Mesenteric fat pad (tissue), 1 donor: ENCODE results near the gene KAZALD1. TPM values are rescaled to one million over a fixed set of nuclear protein-coding genes. Genes with fewer than 3 reads are reported as not detected.

ENCODE experiments used
- DNase-seq: peaks from one replicate; pipeline ENCODE4 v3.0.0-alpha.2; 2020; ENCODE audit warnings: low spot score
- long read RNA-seq: library from polyadenylated mRNA; unstranded; transcript quantifications from one replicate; pipeline ENCODE4 v2.0.0, GENCODE V29; 2020
- total RNA-seq: library from RNA; stranded (reverse); fragmentation: NEBNext Ultra II Directional; extraction: Animal tissue kit (Norgen Biotek cat#: 25700); gene quantifications from one replicate; pipeline ENCODE4 v1.2.1, GENCODE V29; 2021
- donor health status: DM: yes; HTN: yes; CAD: no.

KAZALD1 gene
- total RNA-seq: 1.9 TPM
- long read RNA-seq, transcript KAZALD1-201 (5 exons, 1,913 nt): major isoform, 6 of 9 reads
- long read RNA-seq, partial matches to known transcripts: 1 of 9 reads
- long read RNA-seq, other reads (novel, unspliced or antisense): 1 of 9 reads

DNA sequence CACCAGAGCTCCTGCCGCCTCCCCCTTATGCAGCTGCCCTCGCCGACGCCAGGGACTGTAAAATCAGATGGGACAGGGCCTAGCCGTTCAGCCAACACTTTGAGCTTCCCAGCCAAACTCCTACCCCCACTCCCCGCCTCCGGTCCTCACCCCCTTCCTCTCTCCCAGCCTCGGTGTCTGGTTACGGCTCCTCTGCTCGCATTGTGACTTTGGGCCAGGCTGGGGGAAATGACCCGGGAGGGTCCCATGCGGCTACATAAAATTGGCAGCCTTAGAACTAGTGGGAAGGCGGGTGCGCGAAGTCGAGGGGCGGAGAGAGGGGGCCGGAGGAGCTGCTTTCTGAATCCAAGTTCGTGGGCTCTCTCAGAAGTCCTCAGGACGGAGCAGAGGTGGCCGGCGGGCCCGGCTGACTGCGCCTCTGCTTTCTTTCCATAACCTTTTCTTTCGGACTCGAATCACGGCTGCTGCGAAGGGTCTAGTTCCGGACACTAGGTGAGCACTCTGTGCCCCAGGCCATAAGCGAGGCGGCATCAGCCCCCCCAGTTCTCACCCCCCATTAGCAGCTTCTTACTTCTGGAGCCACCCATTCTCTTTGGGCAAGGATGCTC lies at the start of gene KAZALD1:
Gene KAZALD1, plus strand, starts transcription at position 366 of the 608 bp plus-strand sequence. CDS start 604 bp downstream, outside the sequence.
- no peak for DNase-seq

DNA sequence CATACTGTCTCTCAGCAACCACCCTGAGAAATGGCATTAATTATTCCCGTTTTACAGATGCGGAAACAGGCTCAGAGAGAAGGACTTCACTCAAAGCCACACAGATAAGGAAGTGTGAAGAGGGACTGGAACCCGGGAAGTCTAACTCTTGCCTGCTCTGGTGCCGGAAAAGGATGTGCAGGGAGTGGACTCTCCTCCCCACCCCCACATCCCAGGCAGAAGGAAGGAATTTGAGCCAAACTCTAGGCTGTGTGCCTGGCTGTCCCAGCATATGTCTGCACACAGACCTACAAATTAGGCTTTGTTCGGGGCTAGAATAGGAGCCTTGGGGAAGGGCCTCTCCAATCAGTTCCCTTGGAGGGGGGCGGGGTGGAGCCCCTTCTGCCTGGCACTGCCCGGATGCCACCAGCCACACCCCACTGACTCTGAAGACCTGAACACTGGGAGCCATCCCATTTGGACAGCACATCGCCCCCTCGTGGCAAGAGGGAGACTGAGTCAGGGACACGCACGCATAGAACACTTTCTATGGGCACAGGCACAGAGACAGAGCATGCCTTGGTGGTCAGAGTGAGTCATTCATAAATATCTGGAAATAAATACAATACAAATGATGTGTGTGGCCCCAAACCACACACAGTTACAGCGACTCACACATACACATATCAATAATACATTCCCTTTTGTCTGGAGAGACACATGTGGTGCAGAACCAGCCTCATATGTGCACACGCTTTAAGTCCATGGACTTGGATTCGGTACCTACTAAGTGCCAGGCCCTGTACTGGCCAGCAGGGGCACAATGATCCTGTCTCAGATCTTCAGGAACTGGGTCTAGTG lies 49.0 kb upstream of the KAZALD1 start:
- DNase-seq: peak; percentile 94

GRCh38 chr10:101013365-101013825 lies 48.4 kb upstream of the KAZALD1 start:
- DNase-seq: no peak

GRCh38 chr10:101014230-101014884 lies 47.4 kb upstream of the KAZALD1 start:
- no peak for DNase-seq

DNA sequence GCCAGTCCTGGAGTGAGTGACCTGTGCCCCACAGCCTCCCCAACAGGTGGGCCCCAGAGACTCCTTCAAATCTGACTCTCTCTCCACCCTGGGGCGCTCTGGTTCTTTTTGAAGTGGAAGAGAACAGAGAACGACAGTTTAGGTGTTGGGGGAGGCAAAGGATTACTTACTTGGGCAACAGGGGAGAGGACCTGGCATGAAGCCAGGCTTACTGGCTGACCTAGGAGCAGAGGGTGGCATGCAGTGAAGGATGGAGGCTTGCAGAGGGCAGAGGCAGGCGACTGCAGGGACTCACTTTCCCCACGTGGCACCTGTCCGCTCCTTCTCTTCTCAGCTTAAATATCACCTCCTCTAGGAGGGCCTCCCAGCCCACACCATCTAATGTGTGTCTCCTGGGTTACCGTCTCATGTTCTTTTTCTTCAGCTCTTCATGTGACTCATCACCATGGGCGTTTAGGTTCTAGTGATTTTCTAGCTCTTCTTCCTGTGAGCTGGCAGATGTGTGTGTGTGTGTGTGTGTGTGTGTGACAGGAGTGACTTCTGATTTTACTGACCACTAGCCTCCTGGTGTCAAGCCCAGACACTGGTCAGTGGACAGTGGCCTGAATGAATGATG lies 46.7 kb upstream of the KAZALD1 start:
- DNase-seq: no peak

GRCh38 chr10:101015582-101015973 lies 46.2 kb upstream of the KAZALD1 start:
- DNase-seq: no peak

DNA sequence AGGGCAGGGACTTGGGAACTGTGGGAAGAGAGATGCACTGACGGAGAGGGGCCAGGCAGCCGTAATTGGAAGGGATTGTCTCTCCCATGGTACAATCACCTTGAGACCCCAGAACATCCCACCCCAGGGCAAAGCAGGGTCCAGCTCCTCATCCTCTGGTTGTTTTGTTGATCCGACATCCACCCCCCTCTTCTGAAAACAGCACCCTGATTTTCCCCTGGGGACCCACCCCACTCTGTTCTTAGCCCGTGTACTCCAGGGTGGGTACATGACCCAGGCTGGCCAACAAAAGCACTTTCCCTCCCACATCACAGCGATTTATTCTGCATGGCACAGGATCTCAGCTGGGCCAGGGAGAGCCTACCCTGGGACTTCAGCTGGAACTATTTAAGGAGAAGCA lies 45.0 kb upstream of the KAZALD1 start:
- no peak for DNase-seq

- DNase-seq: no peak
Measured at GRCh38 chr10:101018118-101018599, 43.6 kb upstream of the KAZALD1 start.

- DNase-seq: peak; percentile 95
Measured at GRCh38 chr10:101018600-101019439, 43.0 kb upstream of the KAZALD1 start.

GRCh38 chr10:101019440-101019703 lies 42.4 kb upstream of the KAZALD1 start:
- DNase-seq: no peak

DNA sequence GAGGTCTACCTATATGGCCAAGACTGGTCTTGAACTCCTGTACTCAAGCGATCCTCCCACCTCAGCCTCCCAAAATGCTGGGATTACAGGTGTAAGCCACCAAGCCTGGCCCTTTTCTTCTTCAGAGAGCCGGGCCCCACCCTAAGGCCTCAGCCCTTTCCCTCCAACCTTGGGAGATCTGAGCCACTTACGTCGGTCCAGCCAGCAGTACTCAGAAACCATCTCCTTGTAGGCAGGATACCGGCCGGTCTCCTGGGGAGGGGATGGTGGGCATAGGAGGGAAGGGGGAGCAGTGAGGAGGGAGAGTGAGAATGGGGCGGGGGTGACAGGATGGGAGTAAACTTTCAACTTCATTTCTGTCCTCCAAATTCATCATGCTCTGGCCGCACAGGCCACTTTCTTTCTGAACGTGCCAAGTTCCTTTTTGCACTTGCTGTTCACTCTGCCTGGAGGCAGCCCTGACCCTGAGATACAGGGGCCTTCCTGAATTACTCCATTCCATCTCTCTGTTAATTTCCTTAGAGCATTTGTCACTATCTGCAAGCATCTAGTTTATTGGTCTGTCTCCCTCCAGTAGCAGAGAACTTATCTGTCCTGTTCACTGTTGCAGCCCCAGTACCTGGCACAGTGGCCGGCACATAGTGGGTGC lies 41.2 kb upstream of the KAZALD1 start:
- DNase-seq: no peak

- no peak for DNase-seq
Measured at GRCh38 chr10:101021239-101021638, 40.5 kb upstream of the KAZALD1 start.

GRCh38 chr10:101021692-101022251 lies 40.0 kb upstream of the KAZALD1 start:
- no peak for DNase-seq

DNA sequence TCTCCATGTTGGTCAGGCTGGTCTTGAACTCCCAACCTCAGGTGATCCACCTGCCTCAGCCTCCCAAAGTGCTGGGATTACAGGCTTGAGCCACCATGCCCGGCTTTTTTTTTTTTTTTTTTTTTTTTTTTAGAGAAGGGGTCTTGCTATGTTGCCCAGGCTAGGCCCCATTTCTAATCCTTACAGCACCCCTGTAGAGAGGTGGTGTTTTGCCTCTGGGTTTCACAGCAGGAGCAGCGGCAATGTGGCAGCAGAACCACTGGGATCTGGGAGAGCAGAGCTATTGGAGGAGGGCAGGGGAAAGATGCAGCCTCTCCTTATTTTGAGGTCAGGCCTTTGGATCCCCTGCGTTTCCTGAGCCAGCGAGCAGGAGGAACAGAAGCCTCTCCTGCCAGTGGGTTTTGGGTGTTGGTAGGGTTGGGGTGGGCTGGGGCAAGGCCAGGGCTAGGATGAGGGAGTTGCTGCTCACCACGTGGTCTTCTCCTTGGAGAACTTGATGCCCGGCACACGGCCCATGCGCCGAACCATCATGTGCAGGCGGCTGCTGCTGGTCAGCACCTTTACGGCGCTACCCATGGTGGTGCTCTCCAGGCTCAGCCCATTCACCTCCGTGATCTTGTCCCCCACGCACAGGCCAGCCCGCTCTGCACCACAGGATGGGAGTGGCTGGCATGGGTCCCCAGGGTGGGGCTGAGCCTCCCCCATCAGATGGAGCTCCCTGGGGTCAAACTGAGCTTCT lies 38.7 kb upstream of the KAZALD1 start:
- no peak for DNase-seq

- DNase-seq: no peak
Measured at GRCh38 chr10:101027106-101027720, 34.6 kb upstream of the KAZALD1 start.

- no peak for DNase-seq
Measured at GRCh38 chr10:101028446-101029337, 33.1 kb upstream of the KAZALD1 start.

GRCh38 chr10:101029520-101030295 lies 32.1 kb upstream of the KAZALD1 start:
- no peak for DNase-seq
